GDM1 (cell line): ENCODE measurements around the gene DCAF4.
A peak's percentile ranks its signal among the peaks of the same experiment; 100 is the strongest.
"Not testable (repeated sequence)": the region's sequence is repeated elsewhere in the genome, so short reads cannot be mapped to it uniquely, and the experiment has no call there.

ENCODE experiments used
- DNase-seq: peaks from one replicate; lab custom pipeline; 2025; lab: John Stamatoyannopoulos, UW

DCAF4 gene

DNA sequence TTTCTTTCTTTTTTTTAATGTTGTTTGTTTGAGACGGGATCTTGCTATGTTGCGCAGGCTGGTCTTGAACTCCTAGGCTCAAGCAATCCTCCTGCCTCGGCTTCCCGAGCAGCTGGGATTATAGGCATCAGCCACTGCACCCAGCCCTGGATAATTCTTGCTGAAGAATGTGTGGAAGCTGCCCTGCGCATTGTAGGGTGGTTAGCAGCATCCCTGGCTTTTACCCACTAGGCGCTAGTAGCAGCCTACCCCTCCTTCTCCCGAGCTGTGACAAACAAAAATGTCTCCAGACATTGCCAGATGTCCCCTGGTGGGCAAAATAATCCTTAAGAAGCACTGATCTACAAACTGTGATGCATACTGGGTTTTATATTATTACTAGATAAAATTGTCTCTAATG, 6.6 kb downstream of the DCAF4 start:
- no peak for DNase-seq

- DNase-seq: no peak
Observed at GRCh38 chr14:72939630-72940029, 13.4 kb downstream of the DCAF4 start.

- no peak for DNase-seq
Observed at GRCh38 chr14:72941286-72941985, 15.2 kb downstream of the DCAF4 start.

- DNase-seq: no peak
Observed at GRCh38 chr14:72942934-72943333, 16.7 kb downstream of the DCAF4 start.

DNA sequence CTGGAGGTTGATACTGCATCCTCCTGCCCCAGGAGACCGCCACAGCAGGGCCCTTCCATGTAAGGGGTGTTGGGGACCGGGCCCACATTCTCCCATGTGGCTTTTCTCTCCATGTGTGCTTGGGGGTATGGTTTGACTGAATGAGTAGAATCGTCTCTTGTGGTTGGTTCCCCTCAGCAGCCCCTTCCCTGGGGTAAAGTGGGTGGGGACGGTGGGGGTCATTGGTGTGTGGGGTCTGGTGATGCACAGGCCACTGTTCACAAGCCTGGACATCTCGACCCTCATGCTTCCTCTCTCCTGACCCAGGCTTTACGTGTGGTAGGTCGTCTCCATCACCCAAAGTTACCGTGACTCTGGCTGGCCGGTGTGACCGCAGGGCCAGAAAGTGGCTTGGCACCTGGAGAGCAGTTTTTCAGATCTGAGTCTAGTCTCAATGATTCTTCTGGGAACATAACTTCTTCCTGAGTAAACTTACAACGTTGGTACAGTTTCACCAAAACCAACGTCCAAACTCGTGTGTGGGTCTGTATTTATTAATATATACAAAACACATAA, 17.7 kb downstream of the DCAF4 start:
- no peak for DNase-seq

DNA sequence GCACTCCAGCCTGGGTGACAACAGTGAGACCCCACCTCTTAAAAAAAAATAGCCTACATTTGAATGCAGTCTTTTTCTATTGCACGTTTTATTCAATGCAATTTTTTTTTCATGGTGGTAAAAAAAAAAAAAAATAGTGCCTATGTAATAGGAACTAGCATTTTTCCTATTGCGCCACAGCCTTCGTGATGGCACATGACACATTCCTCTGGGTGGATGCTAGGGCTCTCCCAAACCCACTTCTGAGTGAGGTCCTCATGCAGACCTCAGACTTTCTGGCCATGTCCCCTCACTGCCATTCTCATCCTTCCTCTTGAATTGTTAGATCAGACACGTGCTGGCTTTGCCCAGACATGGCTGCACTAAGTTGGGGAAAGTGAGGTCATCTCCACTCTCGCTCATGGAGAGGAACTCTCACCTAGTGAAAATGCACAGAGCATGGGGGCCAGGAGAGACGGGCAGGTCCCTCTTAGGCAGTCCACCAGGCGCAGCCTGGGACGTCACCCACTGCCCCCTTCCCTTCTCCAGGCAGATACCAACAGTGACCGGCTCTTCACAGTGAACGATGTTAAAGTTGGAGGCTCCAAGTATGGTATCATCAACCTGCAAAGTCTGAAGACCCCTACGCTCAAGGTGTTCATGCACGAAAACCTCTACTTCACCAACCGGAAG, 19.2 kb downstream of the DCAF4 start:
- DNase-seq: no peak

- no peak for DNase-seq
Observed at GRCh38 chr14:72946491-72946890, 20.2 kb downstream of the DCAF4 start.

- DNase-seq: no peak
Observed at GRCh38 chr14:72947366-72948160, 21.3 kb downstream of the DCAF4 start.

DNA sequence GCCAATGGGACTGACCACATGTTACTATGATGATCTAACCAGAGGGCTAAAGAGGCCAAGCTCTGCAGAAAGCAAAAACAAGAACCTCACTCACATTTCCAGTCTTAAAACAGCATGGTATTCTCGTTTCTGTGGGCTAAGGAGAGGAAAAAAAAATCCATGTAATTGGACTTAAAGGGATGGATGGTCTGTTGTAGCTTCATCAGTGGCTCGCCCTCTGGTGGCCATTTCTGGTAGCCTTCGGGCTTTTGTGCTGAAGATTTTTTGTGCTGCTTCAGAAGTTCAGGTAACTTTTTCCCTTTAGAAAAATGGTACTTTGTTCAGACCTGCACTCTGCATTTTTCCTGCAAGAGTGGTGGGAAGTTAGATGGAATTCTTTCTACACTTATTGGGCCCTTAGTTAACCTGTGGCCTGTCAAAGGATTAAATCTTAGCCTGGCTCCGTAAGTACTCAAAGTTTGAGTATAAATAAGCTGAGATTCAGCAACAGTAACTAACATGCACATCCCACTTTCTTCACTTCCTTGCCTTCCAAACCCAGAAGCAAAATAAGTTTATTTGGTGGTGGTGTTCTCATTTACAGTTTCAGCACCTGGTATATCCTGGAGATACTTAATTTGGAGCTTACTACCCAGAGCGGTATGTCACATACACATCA, 22.3 kb downstream of the DCAF4 start:
- DNase-seq: peak; percentile 5

GRCh38 chr14:72952171-72952570, 25.9 kb downstream of the DCAF4 start:
- DNase-seq: no peak

- DNase-seq: not testable (repeated sequence)
Observed at GRCh38 chr14:72956741-72957140, 30.5 kb downstream of the DCAF4 start.

GRCh38 chr14:72957213-72957612, 30.9 kb downstream of the DCAF4 start:
- DNase-seq: no peak

- DNase-seq: no peak
Observed at GRCh38 chr14:72958548-72958947, 32.3 kb downstream of the DCAF4 start.

GRCh38 chr14:72961016-72961415, 34.8 kb downstream of the DCAF4 start:
- not testable (repeated sequence) for DNase-seq

- no peak for DNase-seq
Observed at GRCh38 chr14:72961579-72962335, 35.5 kb downstream of the DCAF4 start.

DNA sequence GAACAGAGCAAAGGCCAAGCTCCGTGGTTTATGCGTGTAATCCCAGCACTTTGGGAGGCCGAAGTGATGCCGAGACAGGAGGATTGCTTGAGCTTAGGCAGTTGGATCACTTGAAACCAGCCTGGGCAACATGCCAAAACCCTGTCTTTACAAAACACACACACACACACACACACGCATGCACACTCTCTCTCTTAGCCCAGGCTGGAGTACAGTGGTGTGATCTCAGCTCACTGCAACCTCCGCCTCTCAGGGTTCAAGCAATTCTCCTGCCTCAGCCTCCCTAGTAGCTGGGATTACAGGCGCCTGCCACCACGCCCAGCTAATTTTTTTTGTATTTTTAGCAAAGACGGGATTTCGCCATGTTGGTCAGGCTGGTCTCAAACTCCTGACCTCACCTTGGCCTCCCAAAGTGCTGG, 36.1 kb downstream of the DCAF4 start:
- DNase-seq: not testable (repeated sequence)

DNA sequence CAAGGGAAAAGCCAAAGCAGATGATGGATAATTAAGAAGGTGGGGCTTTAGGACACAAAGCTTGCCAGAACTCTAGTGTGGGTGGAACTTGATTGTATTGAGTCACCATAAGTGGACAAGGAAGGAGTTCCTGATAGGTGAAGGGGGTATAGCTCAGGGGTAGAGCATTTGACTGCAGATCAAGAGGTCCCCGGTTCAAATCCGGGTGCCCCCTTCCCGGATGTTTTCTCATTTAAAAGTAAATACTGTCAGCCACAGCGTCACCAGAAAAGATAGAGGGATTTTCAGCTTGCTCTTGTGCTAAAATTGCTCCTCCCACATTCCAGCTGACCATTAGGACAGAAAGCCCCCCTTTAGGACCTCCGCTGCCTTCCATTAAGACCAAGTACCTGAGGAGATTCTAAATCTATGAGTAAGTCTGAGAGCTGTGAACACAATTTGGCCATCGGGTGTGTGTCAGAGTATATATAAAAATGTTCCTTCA, 36.6 kb downstream of the DCAF4 start:
- DNase-seq: no peak

- DNase-seq: no peak
Observed at GRCh38 chr14:72965249-72965648, 39.0 kb downstream of the DCAF4 start.

GRCh38 chr14:72966038-72966437, 39.8 kb downstream of the DCAF4 start:
- DNase-seq: no peak

- no peak for DNase-seq
Observed at GRCh38 chr14:72968316-72968715, 42.1 kb downstream of the DCAF4 start.

- DNase-seq: no peak
Observed at GRCh38 chr14:72970058-72970630, 43.9 kb downstream of the DCAF4 start.
